Lung (tissue), 12 donors: ENCODE results near the gene CELSR1. TPM values are rescaled to one million over a fixed set of nuclear protein-coding genes. Genes with fewer than 3 reads are reported as not detected.

ENCODE experiments used
- ATAC-seq: fragments of 200-7000 bp; cut with Tn5 transposase; one replicate; pipeline ENCODE4 v1.9.1; 2020; ENCODE audit warnings: moderate number of reproducible peaks; ENCODE audit not compliant: insufficient read depth, low FRiP score
- DNase-seq, 3 donors: peaks; one replicate each; pipeline ENCODE4 v3.0.0-alpha.2; 2013 to 2017
- H3K27ac ChIP-seq, 2 donors: one replicate each; pipeline ENCODE4 v1.5.1; 2013; ENCODE audit warnings: mild to moderate bottlenecking in 2 of 2, moderate library complexity in 2 of 2, control low read depth in 1 of 2, inconsistent platforms in 1 of 2, low read depth in 1 of 2, low read length in 1 of 2
- H3K27me3 ChIP-seq, 3 donors: one replicate each; pipeline ENCODE4 v1.5.1; 2013; ENCODE audit warnings: low read length in 2 of 3; ENCODE audit not compliant: control insufficient read depth in 3 of 3, insufficient read depth in 3 of 3
- H3K36me3 ChIP-seq, 4 donors: one replicate each; pipeline ENCODE4 v1.5.1; 2013; ENCODE audit warnings: low read length in 4 of 4, mild to moderate bottlenecking in 1 of 4, moderate library complexity in 1 of 4; ENCODE audit not compliant: control insufficient read depth in 4 of 4, insufficient read depth in 4 of 4
- H3K4me1 ChIP-seq, 5 donors: one replicate each; pipeline ENCODE4 v1.5.1; 2013; ENCODE audit warnings: low read length in 5 of 5, mild to moderate bottlenecking in 2 of 5, moderate library complexity in 1 of 5; ENCODE audit not compliant: control insufficient read depth in 5 of 5, insufficient read depth in 5 of 5
- H3K4me3 ChIP-seq: one replicate; pipeline ENCODE4 v1.5.1; 2013; ENCODE audit warnings: mild to moderate bottlenecking, control low read depth, moderate library complexity
- H3K9ac ChIP-seq, 2 donors: one replicate each; pipeline ENCODE4 v1.5.1; 2013; ENCODE audit warnings: low read length in 2 of 2, control low read depth in 1 of 2; ENCODE audit not compliant: insufficient read depth in 1 of 2
- H3K9me3 ChIP-seq, 4 donors: one replicate each; pipeline ENCODE4 v1.5.1; 2013; ENCODE audit warnings: low read length in 3 of 4, mild to moderate bottlenecking in 1 of 4, moderate library complexity in 1 of 4; ENCODE audit not compliant: control insufficient read depth in 4 of 4, insufficient read depth in 3 of 4
- CTCF ChIP-seq: IDR thresholded peaks from 2 replicates; pipeline ENCODE4 v1.5.1; 2012; ENCODE audit warnings: mild to moderate bottlenecking; ENCODE audit errors: control extremely low read depth, extremely low read depth
- WGBS, 2 donors: extraction: QIAGEN DNeasy Blood & Tissue Kit; methylation state at CpG; one replicate each; pipeline ENCODE4 v1.1.7; 2013; 5-methylcytosine and 5-hydroxymethylcytosine counted together
- polyA plus RNA-seq, 2 donors: library from polyadenylated mRNA; stranded (reverse); fragments of 200-250 nt; gene quantifications; one replicate each; pipeline ENCODE4 v1.2.1, GENCODE V29; 2013
- total RNA-seq, 2 donors: library from RNA; depleted of rRNA in 1 of 2; stranded (reverse); fragments of >200 nt in 1 of 2; gene quantifications; one replicate each; pipeline ENCODE4 v1.2.1, GENCODE V29; 2014 to 2021
- donor health status: control.
- donor health status: control.
- donor health status: Bipolar disorder and iron deficiency.
- donor health status: healthy.
- donor health status: DM: yes; HTN: yes; CAD: no.

Gene CELSR1
- total and polyA plus RNA-seq, 4 donors = 14.0 to 65.9 (median 32.7) TPM

- Histone ChIP-seq H3K4me1 (peaks cover 3 to 14% (median 5%) of the 10 kb centered on the region in 5 donors), H3K9ac (no peak overlapping the region), H3K9me3 (peaks cover 0 to 6% (median 0%) of the 10 kb centered on the region in 4 donors), H3K27me3 (peaks cover 0 to 2% (median 0%) of the 10 kb centered on the region in 3 donors), H3K27ac (peak overlapping the region in 1 of 2 donors; percentile 87), H3K36me3 (peaks cover 0 to 3% (median 0%) of the 10 kb centered on the region in 4 donors), H3K4me3 (no peak overlapping the region)
- DNase-seq (no peak), ATAC-seq (peak; percentile 4)
- WGBS, 2 donors = 76 to 82% methylated on average over 19 of the region's 19 CpGs
- TF ChIP-seq CTCF = no peak
Measured at GRCh38 chr22:46376908-46377524, 160.4 kb downstream of the CELSR1 start.

GRCh38 chr22:46376111-46376510 lies 161.3 kb downstream of the CELSR1 start:
- 94 to 96% methylated on average over 3 of the region's 3 CpGs for WGBS, 2 donors
- no peak overlapping the region for H3K27ac ChIP-seq
- ATAC-seq = no peak
- peaks cover 0 to 4% (median 0%) of the 10 kb centered on the region in 4 donors for H3K9me3 ChIP-seq
- no peak overlapping the region for H3K9ac ChIP-seq
- H3K36me3 ChIP-seq = peaks cover 0 to 3% (median 0%) of the 10 kb centered on the region in 4 donors
- H3K27me3 ChIP-seq = peaks cover 0 to 2% (median 0%) of the 10 kb centered on the region in 3 donors
- TF ChIP-seq CTCF = no peak
- peaks cover 3 to 14% (median 5%) of the 10 kb centered on the region in 5 donors for H3K4me1 ChIP-seq
- DNase-seq = no peak
- no peak overlapping the region for H3K4me3 ChIP-seq

GRCh38 chr22:46374663-46375474 lies 162.6 kb downstream of the CELSR1 start:
- Histone ChIP-seq H3K27ac (peak overlapping the region in 1 of 2 donors; percentile 55), H3K9ac (no peak overlapping the region), H3K27me3 (peaks cover 0 to under 1% (median 0%) of the 10 kb centered on the region in 3 donors), H3K36me3 (peaks cover 0 to 3% (median 0%) of the 10 kb centered on the region in 4 donors), H3K4me1 (peaks cover 2 to 14% (median 3%) of the 10 kb centered on the region in 5 donors), H3K9me3 (peaks cover 0 to 4% (median 0%) of the 10 kb centered on the region in 4 donors), H3K4me3 (no peak overlapping the region)
- ATAC-seq = peak; percentile 50
- TF ChIP-seq CTCF = no peak
- DNase-seq = peak; percentile 40 to 70 (median 49)
- 75 to 80% methylated on average over 36 to 38 of the region's 38 CpGs for WGBS, 2 donors
